8988T (cell line): ENCODE results near the gene ACSL1.
"Not testable (repeated sequence)": the region's sequence is repeated elsewhere in the genome, so short reads cannot be mapped to it uniquely, and the experiment has no call there.

ENCODE experiments used
- DNase-seq: peaks from one replicate; pipeline ENCODE4 v3.0.0; 2011

The ACSL1 gene

GRCh38 chr4:184785813-184786212, 40.0 kb downstream of the ACSL1 start:
- no peak for DNase-seq

DNA sequence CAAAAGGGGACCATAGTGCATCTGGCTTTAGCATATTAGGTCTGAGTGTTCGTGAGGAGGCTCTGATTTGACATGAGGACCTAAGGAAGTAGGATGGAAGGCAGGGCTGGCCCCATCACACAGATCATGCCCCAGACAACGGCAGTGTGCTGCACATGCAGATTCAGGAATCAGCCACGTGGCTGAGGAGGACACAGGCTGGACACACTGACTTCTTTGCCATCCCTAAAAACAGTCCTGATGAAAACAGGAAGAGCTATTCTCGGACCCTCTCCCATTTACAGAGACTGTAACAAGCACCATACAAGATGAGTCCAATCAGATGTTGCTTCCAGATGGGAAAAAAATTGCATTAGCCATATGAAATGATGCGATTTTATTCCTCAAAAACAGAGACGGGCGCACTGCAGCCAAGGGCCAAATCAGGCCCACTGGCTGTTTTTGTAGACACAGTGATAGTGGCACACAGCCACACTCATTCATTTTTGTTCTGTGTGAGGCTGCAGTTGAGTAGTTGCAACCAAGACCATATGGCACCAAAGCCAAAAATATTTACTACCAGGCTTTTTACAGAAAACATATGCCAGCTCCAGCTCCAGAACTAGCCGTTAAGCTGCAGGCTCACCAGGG, 41.0 kb downstream of the ACSL1 start:
- DNase-seq = no peak

GRCh38 chr4:184782731-184783373, 42.9 kb downstream of the ACSL1 start:
- no peak for DNase-seq

GRCh38 chr4:184779160-184779559, 46.6 kb downstream of the ACSL1 start:
- DNase-seq = not testable (repeated sequence)

- no peak for DNase-seq
Observed at GRCh38 chr4:184778325-184778724, 47.4 kb downstream of the ACSL1 start.

- DNase-seq = no peak
Observed at GRCh38 chr4:184776821-184777220, 48.9 kb downstream of the ACSL1 start.

DNA sequence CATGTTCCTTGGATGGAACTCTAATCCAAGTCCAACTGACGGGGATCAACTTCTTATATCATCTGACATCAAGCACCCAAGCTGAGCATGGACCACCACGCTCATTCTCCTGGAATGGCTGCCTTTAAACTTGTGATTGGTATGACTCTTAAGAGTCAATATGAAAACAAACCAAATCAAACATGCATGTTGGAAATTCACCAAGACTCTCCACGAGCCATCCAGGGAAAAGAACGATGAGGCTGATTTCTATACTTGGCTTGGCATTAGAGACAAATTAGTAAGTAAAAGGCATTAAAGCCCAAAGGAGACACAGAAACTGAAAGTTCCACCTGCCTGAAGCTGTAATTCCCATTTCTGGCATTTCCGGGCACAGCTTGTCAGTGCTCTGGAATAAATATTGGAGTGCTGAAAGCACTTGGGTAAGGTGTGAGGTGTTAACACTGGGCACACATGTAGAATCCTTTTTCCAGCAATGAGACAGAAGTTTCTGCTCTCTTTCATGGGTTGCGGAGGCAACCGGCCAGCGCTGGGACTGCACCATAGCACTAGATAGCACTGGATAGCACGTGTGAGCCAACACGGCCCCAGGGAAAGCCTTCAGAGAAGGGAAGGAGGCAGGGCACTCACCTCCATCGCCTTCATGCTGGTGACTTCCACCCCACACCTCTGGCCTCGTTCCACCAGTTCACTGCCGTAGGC, 49.8 kb downstream of the ACSL1 start:
- DNase-seq = no peak

GRCh38 chr4:184774152-184774551, 51.6 kb downstream of the ACSL1 start:
- no peak for DNase-seq

- no peak for DNase-seq
Observed at GRCh38 chr4:184771416-184771815, 54.4 kb downstream of the ACSL1 start.

DNA sequence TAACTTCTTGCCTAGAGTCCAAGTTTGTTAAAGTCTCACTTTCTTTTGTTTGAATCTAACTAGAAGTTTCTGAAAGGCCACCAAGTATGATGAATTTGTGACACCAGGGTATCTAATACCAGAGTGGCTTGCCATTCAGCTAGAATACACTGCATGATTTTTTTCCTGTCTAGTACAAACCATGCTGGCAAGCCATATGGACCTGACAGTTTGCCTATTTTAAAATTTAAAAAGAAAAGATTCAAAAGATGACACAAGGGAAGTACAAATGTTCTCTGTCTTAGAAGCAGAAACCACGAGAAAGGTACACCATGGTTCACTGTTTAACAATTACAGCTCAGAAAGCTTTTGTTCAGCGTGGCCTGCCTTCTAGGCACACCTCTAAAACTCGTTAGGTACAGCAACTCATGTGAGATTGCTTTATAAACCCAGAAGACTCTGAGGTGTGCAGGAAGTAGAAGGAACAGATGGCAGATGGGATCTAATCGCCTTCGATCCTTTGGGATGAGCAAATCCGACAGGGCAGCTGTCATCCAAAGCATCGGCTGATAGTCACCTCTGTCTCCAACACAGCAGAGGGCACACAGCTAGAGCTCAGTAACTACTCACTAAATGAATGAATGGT, 56.5 kb downstream of the ACSL1 start:
- DNase-seq = no peak

DNA sequence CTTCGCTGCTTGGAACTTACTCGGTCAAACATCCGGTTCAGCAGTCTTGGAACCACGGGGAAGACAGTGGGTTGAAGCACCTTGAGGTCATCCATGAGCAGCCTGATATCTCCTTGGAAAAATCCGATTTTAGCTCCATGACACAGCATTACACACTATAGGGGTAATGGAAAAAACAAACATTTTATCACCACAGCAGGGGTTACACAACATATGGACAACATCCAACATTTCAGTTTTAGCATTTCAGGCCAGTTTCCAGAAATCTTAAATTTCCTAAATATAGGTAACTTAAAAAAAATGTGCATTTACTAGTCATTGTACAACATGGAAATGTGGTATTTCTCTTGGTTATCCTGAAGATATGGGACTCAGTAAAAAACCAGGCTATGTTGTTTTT, 57.5 kb downstream of the ACSL1 start:
- no peak for DNase-seq

GRCh38 chr4:184766446-184766845, 59.3 kb downstream of the ACSL1 start:
- DNase-seq = no peak

DNA sequence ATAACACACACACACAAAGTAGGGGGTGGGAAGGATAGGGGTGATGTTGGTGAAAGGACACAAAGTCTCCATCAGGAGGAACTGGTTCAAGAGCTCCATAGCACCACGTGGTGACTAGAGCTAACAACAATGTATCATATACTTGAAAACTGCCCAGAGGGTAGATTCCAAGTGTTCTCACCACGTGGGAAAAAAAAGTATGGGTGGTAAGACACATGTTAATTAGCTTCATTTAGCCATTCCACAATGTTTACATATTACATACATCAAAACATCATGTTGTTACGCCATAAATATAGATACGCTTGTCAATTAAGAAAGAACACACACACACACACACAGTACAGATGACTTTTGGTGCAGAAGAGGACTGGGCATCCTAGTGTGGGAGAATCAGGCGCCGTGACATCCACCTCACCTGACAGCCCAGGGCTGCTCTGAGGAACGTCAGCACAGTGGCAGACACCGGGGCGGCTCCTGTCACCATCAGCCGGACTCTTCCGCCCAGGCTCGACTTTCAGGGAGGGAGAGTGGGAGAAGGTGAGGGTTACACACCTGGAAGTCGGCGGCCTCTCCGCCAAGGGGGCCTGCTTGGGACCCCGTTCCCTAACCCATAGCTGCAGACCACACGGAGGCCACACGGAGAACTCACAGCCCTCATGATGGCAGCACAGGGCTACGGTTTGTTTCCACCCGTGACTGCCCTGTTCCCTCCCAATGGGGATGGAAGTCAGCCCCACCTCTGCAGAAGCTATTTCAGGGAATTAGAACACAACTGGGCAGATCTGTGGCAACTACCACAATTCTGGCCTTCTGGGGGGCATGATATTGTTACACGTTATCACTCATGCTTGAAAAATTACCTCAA, 60.1 kb downstream of the ACSL1 start:
- DNase-seq = no peak

GRCh38 chr4:184764601-184765000, 61.2 kb downstream of the ACSL1 start:
- no peak for DNase-seq

- DNase-seq = no peak
Observed at GRCh38 chr4:184763150-184763780, 62.5 kb downstream of the ACSL1 start.

GRCh38 chr4:184762100-184762499, 63.7 kb downstream of the ACSL1 start:
- DNase-seq = no peak

GRCh38 chr4:184760681-184761080, 65.1 kb downstream of the ACSL1 start:
- DNase-seq = no peak

DNA sequence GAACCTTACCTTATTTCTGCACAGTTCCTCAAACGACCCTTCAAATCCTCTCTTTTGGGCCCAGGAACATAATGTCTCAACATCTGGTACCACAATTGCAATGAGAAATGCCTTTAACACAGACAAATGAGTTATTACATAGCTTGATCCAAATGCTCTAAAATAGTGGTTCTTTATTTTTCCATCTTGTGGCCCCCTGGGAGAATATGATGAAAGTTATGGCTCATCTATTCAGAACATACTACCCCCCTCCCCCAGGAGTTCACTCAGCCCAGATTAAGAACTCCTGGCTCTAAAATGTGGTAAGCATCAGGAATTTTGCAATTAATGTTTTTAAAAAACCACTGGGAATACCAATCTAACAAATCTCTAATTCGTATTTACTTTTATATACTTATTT, 68.0 kb downstream of the ACSL1 start:
- no peak for DNase-seq

DNA sequence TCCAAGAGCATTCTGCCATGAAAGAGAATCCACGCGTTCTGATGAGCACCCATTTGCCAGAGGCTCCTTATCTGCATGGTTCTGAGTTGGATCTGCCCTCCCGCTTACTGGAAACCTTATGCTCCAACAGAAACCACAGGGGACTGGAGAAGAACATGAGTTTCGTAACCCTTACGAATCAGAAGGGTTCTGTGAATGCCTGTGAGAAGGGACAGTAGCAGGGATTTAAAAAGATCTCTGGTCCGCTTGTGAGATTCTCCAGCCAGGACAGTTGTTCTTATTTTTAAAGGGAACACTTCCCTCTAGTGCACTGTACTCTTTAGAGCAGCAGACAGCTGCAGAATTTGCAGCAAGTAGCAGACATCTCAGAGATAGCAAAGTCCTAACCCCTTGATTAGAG, 69.4 kb downstream of the ACSL1 start:
- DNase-seq = no peak

GRCh38 chr4:184755278-184755677, 70.5 kb downstream of the ACSL1 start:
- DNase-seq = no peak

DNA sequence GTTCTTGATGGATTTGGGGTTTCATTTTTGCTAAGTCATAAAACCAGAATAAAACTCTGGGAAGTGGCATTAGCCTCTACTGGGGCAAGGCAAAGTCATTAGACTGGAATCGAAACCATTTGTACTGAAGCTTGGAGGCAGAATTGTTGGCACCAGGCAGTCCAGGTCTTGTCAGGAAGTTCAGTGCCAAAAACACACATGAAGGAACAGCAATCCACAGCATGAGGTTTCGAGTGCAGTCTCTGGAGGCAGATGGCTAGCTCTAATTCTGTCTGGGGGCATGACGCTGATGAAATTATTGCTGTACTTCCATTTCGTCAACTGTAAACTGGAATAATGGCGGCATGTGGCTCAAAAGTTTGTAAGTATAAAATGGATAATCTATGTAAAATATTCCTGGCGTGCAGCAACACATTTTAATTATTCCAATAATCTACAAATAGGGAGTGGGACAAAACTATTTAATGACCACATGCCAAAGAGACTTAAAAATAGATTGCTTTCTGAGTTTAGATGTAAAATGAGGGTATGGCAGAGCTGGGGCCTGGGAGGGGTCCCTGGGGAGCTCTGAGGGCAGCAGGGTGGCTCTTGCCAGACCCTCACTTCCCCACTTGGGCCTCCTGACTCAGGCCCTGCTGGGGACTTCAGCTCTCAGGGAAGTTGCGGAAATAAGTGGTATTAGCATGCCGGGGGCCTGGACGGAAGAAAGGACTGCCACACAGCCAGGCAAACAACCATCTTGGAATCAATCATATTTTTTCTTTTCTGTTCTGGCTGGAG, 73.1 kb downstream of the ACSL1 start:
- DNase-seq = no peak

DNA sequence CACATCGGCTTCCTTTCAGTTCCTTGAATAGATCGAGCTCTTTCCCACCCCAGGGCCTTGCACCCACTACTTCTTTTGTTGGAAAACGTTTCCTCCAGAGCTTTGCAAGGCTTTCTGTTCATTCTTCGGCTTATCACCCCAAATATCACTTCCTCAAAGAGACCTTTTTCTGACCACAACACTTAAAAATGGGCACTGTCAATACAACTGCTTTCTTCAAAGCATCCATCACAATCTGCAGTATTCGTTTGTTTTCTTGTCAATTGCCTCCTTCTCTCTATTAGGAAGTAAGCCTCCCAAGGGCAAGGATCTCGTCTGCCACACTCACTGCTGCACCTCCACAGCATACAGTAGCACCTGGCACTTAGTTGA, 74.2 kb downstream of the ACSL1 start:
- DNase-seq = no peak
